OCI-LY1 (cell line): Measurements from ENCODE around the gene TMEM185A.

Experiments used
- EZH2 ChIP-seq: fragments of 200-600 bp; sonication (generic), shearing (Covaris generic); IDR thresholded peaks from 2 replicates; pipeline ENCODE4 v1.8.0; 2017; ENCODE audit warnings: borderline replicate concordance, mixed run types, mild to moderate bottlenecking, antibody characterized with exemption, low read length, moderate library complexity, mixed read lengths
- TF ChIP-seq, protein P1 (sequence below): fragments of 200-600 bp; sonication (generic), shearing (Covaris generic); IDR thresholded peaks from 2 replicates; pipeline ENCODE4 v1.5.1; 2017; ENCODE audit warnings: mild to moderate bottlenecking, antibody characterized with exemption, low read length, moderate library complexity, mixed read lengths

DNA sequence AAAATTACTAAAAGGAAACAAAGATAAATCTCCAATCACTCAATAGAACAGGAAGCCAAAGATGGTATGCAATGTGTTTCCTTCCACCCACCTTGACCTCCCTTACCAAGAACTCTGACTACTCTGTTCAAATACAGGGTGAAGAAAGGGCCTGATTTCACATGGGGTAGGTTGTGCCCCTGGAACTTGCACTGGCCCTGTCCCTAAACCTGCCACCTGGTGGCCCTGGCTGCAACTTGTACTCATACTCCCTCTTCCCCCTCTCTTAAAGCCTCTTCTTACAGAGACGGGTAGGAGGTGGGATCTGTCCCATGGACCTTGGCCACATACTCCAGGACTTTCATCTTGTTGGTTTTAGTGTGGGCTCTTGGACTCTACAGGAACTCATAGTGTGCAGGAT lies 17.3 kb upstream of the TMEM185A start:
- TF ChIP-seq, protein P1, sequence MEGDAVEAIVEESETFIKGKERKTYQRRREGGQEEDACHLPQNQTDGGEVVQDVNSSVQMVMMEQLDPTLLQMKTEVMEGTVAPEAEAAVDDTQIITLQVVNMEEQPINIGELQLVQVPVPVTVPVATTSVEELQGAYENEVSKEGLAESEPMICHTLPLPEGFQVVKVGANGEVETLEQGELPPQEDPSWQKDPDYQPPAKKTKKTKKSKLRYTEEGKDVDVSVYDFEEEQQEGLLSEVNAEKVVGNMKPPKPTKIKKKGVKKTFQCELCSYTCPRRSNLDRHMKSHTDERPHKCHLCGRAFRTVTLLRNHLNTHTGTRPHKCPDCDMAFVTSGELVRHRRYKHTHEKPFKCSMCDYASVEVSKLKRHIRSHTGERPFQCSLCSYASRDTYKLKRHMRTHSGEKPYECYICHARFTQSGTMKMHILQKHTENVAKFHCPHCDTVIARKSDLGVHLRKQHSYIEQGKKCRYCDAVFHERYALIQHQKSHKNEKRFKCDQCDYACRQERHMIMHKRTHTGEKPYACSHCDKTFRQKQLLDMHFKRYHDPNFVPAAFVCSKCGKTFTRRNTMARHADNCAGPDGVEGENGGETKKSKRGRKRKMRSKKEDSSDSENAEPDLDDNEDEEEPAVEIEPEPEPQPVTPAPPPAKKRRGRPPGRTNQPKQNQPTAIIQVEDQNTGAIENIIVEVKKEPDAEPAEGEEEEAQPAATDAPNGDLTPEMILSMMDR = no peak
- no peak for TF ChIP-seq EZH2
